ENCODE data around the gene CNTNAP2. TPM values are rescaled to one million over a fixed set of nuclear protein-coding genes. Genes with fewer than 3 reads are reported as not detected.

Gene CNTNAP2
- total RNA-seq, 1 donor from 2014 or later = 4.2 TPM

DNA sequence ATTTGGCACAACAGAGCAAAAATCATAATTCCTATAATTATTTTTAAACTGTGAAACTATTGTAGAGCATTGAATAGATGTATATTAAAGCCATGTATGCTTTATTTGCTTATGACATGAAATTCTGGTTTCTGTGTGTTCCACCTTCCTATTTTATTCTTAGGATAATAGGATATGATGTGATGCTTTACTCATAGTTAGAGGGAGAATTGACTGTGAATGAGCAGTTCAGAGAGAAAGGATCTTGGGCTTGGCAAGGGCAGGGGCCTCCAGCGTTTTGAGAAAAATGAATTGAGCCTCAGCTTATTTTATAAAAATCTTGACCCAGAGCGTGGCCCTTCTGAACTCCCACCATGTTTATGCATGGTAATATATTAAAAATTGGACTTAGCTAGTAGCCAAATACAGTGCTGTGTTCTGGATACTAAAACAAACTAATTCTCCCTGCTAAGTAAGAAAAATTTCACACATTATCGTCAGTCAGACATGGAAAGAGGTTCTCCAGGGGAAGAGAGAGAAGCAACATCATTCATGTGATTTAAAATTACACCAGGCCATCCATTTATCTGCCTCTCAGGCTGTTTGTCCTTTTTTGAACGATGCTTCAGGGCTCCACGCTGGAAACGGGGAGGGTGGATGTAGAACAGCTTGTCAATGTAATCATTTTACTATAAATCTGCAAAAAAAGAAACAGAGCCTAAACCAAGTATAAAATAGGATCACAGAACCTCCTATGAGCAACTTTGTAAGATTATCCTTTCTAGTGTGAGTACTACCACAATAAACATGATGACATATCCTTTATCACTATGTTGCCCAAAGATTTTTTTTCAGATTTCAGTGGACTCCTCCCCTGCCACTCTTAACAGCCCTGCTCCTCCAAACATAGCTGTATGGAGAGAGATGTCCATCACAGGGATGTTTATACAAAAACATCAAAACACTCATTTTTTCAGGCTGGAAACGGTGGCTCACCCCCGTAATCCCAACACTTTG lies 2215.9 kb downstream of the CNTNAP2 start:
- H3K27me3 Mint-ChIP-seq (ENCODE audit: low read depth) = peaks cover 9% of the 10 kb centered on the region
- peaks cover 9% of the 10 kb centered on the region for H3K36me3 Mint-ChIP-seq
- no peak for DNase-seq (ENCODE audit: low spot score in 2 of 2, unreplicated experiment in 2 of 2)
- peaks cover 9% of the 10 kb centered on the region for H3K4me1 Mint-ChIP-seq
- H3K9me3 Mint-ChIP-seq = peaks cover 13% of the 10 kb centered on the region
- H3K27ac Mint-ChIP-seq = no peak overlapping the region
- TF ChIP-seq, protein P1, sequence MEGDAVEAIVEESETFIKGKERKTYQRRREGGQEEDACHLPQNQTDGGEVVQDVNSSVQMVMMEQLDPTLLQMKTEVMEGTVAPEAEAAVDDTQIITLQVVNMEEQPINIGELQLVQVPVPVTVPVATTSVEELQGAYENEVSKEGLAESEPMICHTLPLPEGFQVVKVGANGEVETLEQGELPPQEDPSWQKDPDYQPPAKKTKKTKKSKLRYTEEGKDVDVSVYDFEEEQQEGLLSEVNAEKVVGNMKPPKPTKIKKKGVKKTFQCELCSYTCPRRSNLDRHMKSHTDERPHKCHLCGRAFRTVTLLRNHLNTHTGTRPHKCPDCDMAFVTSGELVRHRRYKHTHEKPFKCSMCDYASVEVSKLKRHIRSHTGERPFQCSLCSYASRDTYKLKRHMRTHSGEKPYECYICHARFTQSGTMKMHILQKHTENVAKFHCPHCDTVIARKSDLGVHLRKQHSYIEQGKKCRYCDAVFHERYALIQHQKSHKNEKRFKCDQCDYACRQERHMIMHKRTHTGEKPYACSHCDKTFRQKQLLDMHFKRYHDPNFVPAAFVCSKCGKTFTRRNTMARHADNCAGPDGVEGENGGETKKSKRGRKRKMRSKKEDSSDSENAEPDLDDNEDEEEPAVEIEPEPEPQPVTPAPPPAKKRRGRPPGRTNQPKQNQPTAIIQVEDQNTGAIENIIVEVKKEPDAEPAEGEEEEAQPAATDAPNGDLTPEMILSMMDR (IDR thresholded peaks at IDR 0.05; ENCODE audit: unreplicated experiment) = no peak
- no peak overlapping the region for H3K4me3 Mint-ChIP-seq

DNA sequence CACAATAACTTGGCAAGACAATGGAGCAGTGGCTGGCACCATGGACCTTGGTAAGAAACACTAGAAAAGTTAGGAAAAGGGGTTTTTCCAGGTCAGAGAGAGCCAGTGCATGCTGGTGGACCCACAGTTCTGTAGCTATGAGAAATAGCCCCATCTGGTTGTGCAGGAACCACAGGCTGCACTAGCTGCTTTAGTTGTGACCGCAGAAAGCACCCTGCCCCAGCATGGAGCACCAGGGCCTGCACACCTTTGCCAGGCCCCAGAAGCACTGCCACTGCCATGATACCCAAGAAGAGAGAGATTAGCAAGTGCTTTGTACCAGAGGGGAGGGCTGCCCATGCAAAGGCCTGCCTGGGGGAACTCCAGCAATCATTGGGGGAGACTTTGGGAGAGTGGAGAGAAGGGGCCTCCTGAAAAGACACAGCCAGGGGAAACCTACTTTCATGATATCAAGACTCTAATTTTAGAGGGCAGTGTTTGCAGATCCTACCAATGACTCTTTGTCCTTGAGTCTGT lies 2217.9 kb downstream of the CNTNAP2 start:
- DNase-seq (ENCODE audit: low spot score in 2 of 2, unreplicated experiment in 2 of 2) = no peak
- H3K4me3 Mint-ChIP-seq = no peak overlapping the region
- peaks cover 7% of the 10 kb centered on the region for H3K36me3 Mint-ChIP-seq
- TF ChIP-seq, protein P1 (IDR thresholded peaks at IDR 0.05; ENCODE audit: unreplicated experiment) = no peak
- H3K27ac Mint-ChIP-seq = no peak overlapping the region
- H3K27me3 Mint-ChIP-seq (ENCODE audit: low read depth) = peaks cover 27% of the 10 kb centered on the region
- H3K9me3 Mint-ChIP-seq = peaks cover 13% of the 10 kb centered on the region
- peaks cover 27% of the 10 kb centered on the region for H3K4me1 Mint-ChIP-seq

DNA sequence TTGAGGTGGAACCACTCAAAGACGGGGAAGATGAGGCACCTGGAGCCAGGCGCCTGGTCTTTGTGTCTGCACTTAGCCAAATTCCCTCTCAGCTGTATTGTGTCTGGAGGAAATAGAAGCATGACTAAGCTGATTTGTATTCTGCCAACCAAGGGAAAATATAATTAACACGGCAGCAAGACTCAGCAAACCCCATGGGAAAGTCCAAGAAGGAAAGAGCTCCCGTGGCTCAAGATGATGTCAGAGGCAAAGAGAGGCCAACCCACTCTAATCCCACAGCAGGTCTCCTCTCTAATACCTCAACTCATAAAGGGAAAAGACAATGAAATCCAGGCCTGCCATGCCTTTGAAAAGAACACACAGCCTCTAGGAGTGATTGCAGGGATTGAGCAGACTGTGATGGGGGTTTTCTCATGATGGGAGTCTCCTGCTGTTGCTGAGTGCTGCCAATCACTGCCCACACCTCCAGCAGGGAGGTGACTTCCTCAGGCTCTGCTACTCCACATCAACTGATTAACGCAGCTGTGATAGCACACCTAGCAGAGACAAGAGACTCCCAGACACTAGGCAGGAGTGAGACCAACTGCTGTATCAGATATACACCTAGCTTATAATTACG lies 2218.5 kb downstream of the CNTNAP2 start:
- no peak for DNase-seq (ENCODE audit: low spot score in 2 of 2, unreplicated experiment in 2 of 2)
- no peak overlapping the region for H3K27ac Mint-ChIP-seq
- peaks cover 33% of the 10 kb centered on the region for H3K27me3 Mint-ChIP-seq (ENCODE audit: low read depth)
- TF ChIP-seq, protein P1 (IDR thresholded peaks at IDR 0.05; ENCODE audit: unreplicated experiment) = no peak
- H3K4me3 Mint-ChIP-seq = no peak overlapping the region
- H3K9me3 Mint-ChIP-seq = peaks cover 10% of the 10 kb centered on the region
- peaks cover 5% of the 10 kb centered on the region for H3K36me3 Mint-ChIP-seq
- H3K4me1 Mint-ChIP-seq = peaks cover 30% of the 10 kb centered on the region

DNA sequence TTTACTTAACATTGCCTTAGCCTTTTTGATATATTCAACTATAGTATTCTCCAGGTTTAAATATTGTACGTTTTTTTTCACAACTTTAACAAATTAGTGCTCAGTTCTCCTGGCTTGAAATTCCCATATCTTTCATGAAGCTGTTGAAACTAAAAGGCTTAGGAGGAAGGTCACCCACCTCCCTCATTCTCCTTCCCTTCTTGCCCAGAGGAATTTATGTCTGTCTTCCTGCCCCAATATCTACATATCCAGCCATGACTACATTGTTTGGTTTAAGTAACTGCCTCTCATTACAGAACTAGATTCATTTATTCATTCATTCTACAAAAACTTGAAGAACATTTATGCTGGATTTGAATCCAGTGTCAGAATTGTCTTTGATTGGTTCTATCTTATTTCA lies 2219.2 kb downstream of the CNTNAP2 start:
- no peak overlapping the region for H3K27ac Mint-ChIP-seq
- DNase-seq (ENCODE audit: low spot score in 2 of 2, unreplicated experiment in 2 of 2) = no peak
- H3K4me1 Mint-ChIP-seq = peaks cover 33% of the 10 kb centered on the region
- H3K9me3 Mint-ChIP-seq = peaks cover 2% of the 10 kb centered on the region
- no peak overlapping the region for H3K4me3 Mint-ChIP-seq
- peaks cover 40% of the 10 kb centered on the region for H3K27me3 Mint-ChIP-seq (ENCODE audit: low read depth)
- H3K36me3 Mint-ChIP-seq = peaks cover 2% of the 10 kb centered on the region
- TF ChIP-seq, protein P1 (IDR thresholded peaks at IDR 0.05; ENCODE audit: unreplicated experiment) = no peak

DNA sequence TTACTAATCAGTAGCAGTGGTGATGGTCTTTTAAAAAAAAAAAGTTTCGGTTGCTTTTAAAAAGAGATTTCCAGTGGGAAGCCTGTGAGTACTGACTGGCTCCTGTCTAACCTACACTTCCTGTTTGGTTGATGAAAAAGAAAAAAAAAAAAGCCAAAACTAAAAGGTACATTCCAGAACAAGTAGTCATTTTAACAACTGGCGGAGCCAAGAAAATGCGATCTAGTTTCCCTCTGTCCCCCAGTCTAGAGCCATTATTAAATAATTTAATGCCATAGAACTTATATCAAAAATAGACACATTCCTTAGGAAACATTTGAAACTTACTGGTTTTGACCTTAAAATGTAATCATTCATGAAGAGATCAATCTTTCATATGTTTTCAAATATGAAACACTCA lies 2219.8 kb downstream of the CNTNAP2 start:
- Mint-ChIP-seq H3K27ac (no peak overlapping the region), H3K4me3 (no peak overlapping the region), H3K4me1 (peaks cover 33% of the 10 kb centered on the region), H3K36me3 (no peaks in the 10 kb centered on the region), H3K27me3 (ENCODE audit: low read depth) (peaks cover 44% of the 10 kb centered on the region), H3K9me3 (no peaks in the 10 kb centered on the region)
- DNase-seq (ENCODE audit: low spot score in 2 of 2, unreplicated experiment in 2 of 2) = no peak
- TF ChIP-seq, protein P1 (IDR thresholded peaks at IDR 0.05; ENCODE audit: unreplicated experiment) = no peak
